ENCODE results near the gene GNAZ.
A peak's percentile ranks its signal among the peaks of the same experiment; 100 is the strongest.

GNAZ gene

DNA sequence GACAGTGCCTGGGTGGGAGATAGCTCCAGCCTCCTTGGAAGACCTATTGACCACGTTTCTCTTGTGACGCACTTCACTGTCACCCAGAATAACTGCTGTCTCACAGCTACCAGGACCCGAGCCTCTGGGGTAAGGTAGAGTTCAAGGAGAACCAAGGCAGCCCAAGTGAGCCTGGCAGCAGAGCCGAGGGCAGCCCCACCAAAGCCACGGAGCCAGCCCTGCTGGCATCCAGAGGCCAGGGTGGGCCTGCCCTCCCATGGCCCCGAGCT is 38.7 kb downstream of the GNAZ start:
- DNase-seq = no peak

- DNase-seq = no peak
Observed at GRCh38 chr22:23109441-23109978, 39.2 kb downstream of the GNAZ start.

GRCh38 chr22:23110190-23110921 is 40.0 kb downstream of the GNAZ start:
- DNase-seq = no peak

GRCh38 chr22:23110922-23111527 is 40.7 kb downstream of the GNAZ start:
- DNase-seq = no peak

GRCh38 chr22:23112472-23113012 is 42.2 kb downstream of the GNAZ start:
- no peak for DNase-seq

- DNase-seq = peak; percentile 72
Observed at GRCh38 chr22:23113067-23113846, 42.9 kb downstream of the GNAZ start.

DNA sequence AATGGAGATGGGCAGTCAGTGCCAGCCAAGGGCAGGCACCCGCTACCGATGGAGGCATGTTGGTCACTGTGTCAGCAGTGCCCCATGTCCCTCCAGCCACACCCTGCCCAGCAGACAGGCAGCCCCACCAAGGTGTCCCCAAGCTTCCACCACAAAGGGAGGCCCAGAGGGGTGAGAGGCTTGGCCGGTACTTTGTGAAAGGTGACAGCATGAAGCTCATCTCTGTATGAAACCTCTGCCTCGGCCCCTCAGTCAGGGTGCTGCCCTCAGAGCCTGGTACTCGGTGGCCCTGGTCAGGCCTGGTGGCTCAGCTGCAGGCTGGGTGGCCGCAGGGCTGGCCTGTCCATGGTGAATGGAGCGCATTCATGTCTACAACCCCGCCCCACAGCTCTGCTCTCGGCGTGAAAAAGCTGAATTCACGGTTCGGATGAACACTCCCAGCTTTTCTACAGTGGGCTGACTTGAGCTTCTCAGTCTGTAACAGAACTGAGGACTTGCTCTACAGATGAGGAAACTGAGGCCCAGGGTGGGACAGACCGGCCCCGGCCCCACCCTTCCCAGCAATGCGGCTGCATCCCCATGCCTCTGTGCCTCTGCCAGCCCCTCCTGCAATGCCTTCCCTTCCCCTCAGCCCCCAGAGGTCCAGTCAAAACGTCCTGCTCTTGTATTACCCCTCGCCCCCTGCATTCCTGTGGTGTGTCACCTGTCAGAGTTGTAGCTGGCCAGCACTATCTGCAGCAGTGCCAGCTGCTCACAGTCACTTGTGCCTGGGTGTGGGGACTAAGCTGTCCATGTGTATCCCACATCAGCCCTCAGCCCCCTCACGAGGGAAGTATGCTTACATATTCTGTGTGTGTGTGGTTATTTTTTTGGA is 43.8 kb downstream of the GNAZ start:
- DNase-seq = no peak

DNA sequence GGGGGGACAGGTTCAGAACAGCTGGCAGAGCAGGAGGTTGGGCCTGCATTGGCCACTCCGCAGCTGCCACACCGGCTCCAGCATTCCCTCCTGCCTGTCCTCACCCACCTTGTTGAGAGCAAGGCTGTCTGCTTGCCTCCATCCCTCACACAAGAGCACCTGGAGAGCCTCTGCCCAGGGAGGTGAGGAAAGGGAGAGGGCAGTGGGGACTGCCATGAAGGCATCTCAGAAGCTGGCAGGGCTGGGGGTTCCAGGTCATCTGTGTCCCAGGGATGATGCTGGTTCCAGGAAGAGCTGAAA is 44.4 kb downstream of the GNAZ start:
- no peak for DNase-seq

DNA sequence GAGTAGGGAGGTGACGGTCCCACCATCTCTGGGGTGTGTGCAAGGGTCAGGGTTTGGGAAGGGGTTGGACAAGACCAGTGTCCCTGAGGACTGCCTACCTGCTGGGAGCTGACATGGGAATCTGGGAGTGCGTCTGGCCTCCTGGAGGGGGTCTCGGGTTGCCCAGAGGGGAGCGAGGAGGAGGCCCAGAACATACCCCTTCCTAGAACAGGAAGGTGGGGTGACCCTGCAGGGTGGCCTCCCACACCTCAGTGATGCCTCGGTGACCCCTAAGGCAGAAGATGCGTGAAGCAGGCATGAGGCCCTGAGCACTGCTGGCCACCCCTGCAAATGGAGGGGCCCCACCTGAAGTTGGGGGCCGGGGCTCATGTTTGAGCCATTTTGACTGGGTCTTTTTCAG is 45.0 kb downstream of the GNAZ start:
- no peak for DNase-seq

DNA sequence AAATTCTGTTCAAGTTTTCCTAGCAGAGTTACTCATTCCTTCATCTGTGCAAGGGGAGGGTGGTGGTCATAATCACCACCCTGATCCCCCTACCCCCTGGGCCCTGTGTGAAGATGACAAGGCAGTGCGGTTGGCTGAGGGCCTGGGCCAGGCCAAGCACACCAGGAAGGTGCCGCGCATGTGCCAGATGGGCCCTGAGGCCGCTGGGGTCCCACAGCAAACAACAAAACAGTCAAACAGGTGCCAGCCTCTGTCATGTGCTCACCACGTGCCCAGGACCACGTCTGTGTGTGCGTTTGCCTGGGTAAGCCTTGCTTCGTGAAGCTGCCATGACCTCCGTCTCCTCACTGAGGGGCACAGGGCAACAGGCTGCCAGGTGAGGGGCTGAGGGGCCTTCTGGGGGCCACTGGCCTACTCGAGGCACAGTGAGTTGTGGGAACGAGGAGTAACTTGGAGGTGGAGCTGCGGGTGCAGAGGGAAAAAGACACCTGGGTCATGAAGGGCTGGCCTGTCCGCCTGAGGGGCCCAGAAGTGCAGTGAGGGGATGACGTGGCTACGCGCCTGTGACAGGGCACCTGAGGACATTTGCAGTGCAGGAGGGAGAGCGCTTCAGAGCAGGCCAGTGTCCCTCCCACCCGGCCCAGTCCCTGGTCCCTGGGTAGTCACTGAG is 45.6 kb downstream of the GNAZ start:
- DNase-seq = no peak

GRCh38 chr22:23116506-23117263 is 46.4 kb downstream of the GNAZ start:
- no peak for DNase-seq

- DNase-seq = no peak
Observed at GRCh38 chr22:23117275-23117674, 47.0 kb downstream of the GNAZ start.

GRCh38 chr22:23117891-23118646 is 47.8 kb downstream of the GNAZ start:
- DNase-seq = no peak

DNA sequence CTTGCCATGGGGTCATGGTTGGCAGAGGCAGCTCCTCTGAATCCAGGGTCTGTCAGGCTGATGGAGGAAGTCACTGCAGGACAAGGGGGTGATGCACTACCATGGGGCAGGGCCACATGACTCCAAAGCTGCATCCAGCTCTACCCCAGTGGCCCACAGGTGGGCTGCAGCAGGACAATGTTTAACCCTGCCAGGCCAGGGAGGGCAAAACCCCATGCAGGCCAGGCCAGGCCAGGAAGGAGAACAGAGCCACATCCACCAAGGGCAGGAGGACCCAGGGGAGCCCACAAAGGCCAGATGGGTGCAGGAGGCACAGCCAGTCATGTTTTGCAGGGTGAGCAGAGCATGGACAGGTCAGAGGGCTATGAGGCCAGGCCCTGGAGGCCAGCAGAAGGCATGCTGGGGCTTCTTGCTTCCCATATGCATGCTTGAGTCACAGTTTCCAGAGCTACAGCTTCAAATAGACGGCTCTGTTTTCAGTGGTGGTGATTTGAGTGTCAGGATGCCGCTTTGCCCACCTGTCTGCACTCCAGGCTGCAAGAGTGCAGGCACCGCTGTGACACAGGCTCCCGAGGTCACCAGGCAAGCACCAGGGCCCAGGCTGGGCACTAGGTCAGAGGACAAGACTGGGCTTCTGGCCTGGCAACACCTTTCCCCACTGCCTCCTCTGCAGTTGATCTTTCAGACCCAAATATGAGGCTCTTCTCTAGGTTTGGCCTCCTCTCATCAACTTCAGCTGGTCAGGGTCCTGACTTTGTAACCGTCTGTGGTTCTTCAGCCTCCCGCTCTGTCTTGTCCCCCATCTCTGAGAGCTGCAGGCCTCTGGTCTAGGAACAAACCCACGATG is 48.6 kb downstream of the GNAZ start:
- no peak for DNase-seq

DNA sequence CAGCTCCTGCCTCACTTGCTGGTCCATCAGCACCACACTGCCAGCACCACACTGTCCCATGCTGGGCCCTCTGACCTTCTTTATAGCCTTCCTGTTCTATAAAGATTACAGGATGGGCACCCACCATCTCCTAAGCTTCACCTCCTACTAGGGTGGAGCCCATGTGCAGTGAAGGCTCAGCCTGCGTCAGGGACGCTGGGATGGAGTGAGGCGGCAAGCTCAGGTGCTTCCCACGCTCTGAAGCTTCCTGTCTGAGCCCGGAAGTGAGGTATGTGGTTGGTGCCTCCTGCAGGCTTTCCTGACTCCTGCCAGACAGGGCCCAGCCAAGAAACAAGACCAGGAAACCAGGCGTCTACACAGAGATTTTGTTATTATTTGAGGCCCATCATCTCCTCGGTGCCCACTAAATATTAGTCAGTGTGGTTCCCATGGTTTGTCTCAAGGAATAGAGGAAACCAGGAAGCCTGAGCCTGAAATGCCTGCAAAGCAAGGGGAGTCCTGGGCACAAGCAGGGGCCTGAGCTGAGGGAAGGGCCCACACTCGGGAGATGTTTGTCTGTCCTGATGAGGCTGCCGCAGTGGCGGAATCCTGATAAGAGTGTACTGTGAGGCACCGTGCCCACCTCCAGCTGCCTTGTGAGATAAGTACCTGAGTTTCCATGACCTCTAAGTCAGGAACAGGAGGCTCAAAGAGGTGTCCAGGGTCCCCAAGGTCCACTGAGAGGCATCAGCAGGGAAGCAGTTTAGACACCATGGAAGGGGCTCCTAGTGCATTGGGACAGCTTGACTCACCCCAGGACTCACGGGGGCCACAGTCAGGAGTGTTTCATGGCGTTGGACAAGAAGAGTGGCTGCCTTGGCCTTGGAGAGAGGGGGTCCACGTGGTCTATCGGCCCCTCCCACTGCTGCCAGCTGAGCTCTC is 49.4 kb downstream of the GNAZ start:
- DNase-seq = no peak

- no peak for DNase-seq
Observed at GRCh38 chr22:23120415-23120899, 50.1 kb downstream of the GNAZ start.

GRCh38 chr22:23121000-23121421 is 50.7 kb downstream of the GNAZ start:
- DNase-seq = no peak

GRCh38 chr22:23121424-23121823 is 51.1 kb downstream of the GNAZ start:
- no peak for DNase-seq

All from right forelimb (tissue), 1 donor.